Nephron progenitor cell (in vitro differentiated cells): Measurements from ENCODE around the gene GABRG3.

Source experiments
- DNase-seq: peaks from one replicate; pipeline ENCODE4 v3.0.0; 2021
- H3K27ac Mint-ChIP-seq: 2 replicates; pipeline ENCODE4 v1.8.0; 2021; ENCODE audit warnings: mild to moderate bottlenecking, moderate library complexity, mixed read lengths
- H3K27me3 Mint-ChIP-seq: 2 replicates; pipeline ENCODE4 v1.8.0; 2021; ENCODE audit warnings: mild to moderate bottlenecking, low read depth, mixed read lengths; ENCODE audit not compliant: poor library complexity
- H3K36me3 Mint-ChIP-seq: 2 replicates; pipeline ENCODE4 v1.8.0; 2021; ENCODE audit warnings: low read depth, mixed read lengths
- H3K4me1 Mint-ChIP-seq: 2 replicates; pipeline ENCODE4 v1.8.0; 2021; ENCODE audit warnings: mixed read lengths
- H3K4me3 Mint-ChIP-seq: 2 replicates; pipeline ENCODE4 v1.8.0; 2021; ENCODE audit warnings: mild to moderate bottlenecking, moderate library complexity, mixed read lengths
- H3K9me3 Mint-ChIP-seq: 2 replicates; pipeline ENCODE4 v1.8.0; 2021; ENCODE audit warnings: mild to moderate bottlenecking, moderate library complexity, mixed read lengths
- TF ChIP-seq, protein P1 (sequence below): fragments of 200-600 bp; sonication (generic); IDR thresholded peaks from 2 replicates; pipeline ENCODE4 v1.5.0; 2021; ENCODE audit warnings: antibody characterized with exemption

Gene GABRG3

DNA sequence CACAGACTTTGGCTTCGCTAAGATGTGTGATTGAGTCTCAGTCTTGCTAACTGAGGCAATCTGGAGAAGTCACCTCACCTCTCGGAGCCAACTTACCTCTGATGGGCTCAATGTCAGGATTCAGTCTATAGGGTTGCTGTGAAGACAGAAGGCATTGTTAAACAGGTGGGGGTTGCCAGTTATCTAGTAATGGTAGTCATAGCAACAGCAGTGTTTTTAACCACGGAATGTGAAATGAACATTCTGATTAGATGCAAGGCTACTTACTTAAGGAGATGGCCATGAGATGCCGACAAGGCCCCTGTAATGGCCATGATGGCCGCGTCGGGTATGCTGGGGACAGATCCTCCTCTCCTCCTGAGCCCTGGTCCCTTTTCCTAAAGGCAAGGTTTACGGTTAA lies 243.1 kb downstream of the GABRG3 start:
- Mint-ChIP-seq H3K36me3 (no peaks in the 10 kb centered on the region), H3K4me1 (no peaks in the 10 kb centered on the region), H3K27me3 (peaks cover 9% of the 10 kb centered on the region), H3K27ac (no peak overlapping the region), H3K9me3 (peaks cover 6% of the 10 kb centered on the region), H3K4me3 (no peak overlapping the region)
- TF ChIP-seq, protein P1, sequence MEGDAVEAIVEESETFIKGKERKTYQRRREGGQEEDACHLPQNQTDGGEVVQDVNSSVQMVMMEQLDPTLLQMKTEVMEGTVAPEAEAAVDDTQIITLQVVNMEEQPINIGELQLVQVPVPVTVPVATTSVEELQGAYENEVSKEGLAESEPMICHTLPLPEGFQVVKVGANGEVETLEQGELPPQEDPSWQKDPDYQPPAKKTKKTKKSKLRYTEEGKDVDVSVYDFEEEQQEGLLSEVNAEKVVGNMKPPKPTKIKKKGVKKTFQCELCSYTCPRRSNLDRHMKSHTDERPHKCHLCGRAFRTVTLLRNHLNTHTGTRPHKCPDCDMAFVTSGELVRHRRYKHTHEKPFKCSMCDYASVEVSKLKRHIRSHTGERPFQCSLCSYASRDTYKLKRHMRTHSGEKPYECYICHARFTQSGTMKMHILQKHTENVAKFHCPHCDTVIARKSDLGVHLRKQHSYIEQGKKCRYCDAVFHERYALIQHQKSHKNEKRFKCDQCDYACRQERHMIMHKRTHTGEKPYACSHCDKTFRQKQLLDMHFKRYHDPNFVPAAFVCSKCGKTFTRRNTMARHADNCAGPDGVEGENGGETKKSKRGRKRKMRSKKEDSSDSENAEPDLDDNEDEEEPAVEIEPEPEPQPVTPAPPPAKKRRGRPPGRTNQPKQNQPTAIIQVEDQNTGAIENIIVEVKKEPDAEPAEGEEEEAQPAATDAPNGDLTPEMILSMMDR, result no peak
- DNase-seq, result no peak

DNA sequence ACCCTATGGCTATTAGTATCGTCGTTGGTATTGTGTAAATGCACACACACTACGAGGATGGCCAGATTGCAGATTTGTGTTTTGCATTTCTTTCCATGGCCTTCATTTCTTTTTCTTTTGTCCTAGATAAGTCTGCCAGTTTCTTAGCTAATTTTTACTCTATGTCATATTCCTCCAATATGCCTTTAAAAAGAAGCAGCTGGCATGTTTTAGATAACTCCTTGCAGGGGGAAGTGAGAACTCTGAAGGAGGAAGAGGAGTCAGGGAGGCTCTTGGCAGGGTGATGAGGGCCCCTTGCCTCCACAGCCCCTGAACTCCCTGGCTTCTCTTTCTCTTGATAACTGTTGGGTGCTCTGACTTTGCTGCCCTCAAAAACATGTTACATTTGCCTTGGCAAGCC lies 244.0 kb downstream of the GABRG3 start:
- H3K36me3 Mint-ChIP-seq, result no peaks in the 10 kb centered on the region
- TF ChIP-seq, protein P1, result no peak
- no peaks in the 10 kb centered on the region for H3K4me1 Mint-ChIP-seq
- H3K4me3 Mint-ChIP-seq, result no peak overlapping the region
- H3K27ac Mint-ChIP-seq, result no peak overlapping the region
- peaks cover 6% of the 10 kb centered on the region for H3K9me3 Mint-ChIP-seq
- DNase-seq, result no peak
- peaks cover 8% of the 10 kb centered on the region for H3K27me3 Mint-ChIP-seq

DNA sequence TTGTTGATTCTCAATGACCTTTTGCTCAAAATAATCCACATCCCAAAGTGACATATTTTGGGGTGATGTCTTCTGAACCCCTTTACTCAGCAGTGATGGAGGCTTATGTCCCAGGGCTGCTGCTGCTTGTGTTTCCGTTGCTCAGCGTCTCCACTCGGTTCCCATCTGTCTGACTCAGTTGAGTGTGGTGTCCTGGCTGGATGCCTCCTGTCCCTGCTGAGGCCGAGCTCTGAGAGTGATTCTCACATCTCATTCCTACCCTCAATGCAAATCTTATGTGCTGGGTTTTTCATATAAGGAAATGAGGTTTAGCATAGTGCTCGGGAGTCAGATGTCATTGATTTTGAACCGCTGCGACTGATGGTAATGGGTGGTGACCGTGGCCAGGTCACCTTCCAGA lies 247.4 kb downstream of the GABRG3 start:
- Mint-ChIP-seq H3K36me3 (no peaks in the 10 kb centered on the region), H3K4me3 (no peak overlapping the region), H3K27ac (no peak overlapping the region), H3K4me1 (no peaks in the 10 kb centered on the region), H3K9me3 (no peaks in the 10 kb centered on the region), H3K27me3 (peaks cover 4% of the 10 kb centered on the region)
- TF ChIP-seq, protein P1, result no peak
- DNase-seq, result no peak

DNA sequence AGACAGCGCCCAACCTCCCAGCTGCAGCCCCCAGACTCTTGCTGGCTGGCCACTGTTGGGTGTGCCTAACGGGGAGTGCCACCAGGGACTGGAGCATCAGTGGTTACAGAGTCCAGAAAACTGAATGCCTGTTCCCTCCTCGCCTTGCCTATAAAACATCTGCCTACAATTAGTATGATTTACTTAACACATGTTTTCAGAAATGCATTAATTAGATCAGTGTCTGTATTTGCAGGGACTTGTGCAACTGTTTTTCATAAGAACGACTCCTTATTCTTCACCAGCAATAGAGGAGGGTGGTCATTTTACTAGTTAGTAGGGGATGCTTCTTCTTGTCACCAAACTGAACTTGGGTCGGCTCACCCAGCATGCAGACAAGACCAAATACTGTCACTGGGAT lies 248.7 kb downstream of the GABRG3 start:
- Mint-ChIP-seq H3K9me3 (no peaks in the 10 kb centered on the region), H3K4me3 (no peak overlapping the region), H3K4me1 (no peaks in the 10 kb centered on the region), H3K27me3 (peaks cover 8% of the 10 kb centered on the region), H3K36me3 (no peaks in the 10 kb centered on the region), H3K27ac (no peak overlapping the region)
- TF ChIP-seq, protein P1, result no peak
- DNase-seq, result no peak

DNA sequence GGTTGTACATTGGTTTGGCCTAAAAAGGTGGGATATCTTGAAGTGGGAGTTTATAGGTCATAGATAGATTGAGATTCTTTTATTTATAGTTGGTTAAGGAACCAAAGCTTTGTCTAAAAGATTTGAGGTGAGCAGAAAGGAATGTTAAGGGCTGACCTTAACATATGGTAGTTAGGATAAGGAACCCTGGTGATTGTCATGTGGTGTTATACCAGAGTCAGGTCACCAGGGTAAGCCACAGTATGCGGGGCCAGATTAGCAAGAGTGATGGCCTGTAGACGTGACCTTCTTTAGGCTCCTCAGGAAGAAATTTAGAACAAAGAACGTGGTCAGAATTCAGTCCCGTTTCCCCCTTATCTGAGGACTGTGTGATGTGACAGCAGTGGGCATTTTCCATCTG lies 249.2 kb downstream of the GABRG3 start:
- no peak for DNase-seq
- Mint-ChIP-seq H3K27ac (no peak overlapping the region), H3K9me3 (no peaks in the 10 kb centered on the region), H3K4me1 (no peaks in the 10 kb centered on the region), H3K36me3 (no peaks in the 10 kb centered on the region), H3K4me3 (no peak overlapping the region), H3K27me3 (peaks cover 8% of the 10 kb centered on the region)
- TF ChIP-seq, protein P1, result no peak

DNA sequence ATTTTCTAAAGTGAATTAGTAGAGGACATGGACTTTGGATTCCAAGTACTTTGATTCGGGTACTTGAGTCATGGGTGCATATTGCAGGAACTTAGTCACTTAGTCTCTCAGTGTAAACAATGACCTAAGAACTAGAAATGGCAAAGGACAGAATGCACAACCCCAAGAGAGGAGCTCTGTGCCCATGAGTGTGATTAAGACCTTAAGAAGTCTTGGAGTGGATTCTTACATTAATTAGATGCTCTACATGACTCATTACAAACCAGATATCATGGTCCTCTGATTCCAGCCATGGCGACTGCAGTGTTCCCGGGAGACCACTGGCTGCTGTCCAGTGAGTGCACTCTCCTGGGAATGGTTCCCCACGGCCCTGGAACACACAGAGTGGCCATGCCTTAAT lies 251.5 kb downstream of the GABRG3 start:
- TF ChIP-seq, protein P1, result no peak
- Mint-ChIP-seq H3K4me1 (no peaks in the 10 kb centered on the region), H3K27me3 (peaks cover 8% of the 10 kb centered on the region), H3K9me3 (no peaks in the 10 kb centered on the region), H3K27ac (no peak overlapping the region), H3K4me3 (no peak overlapping the region), H3K36me3 (no peaks in the 10 kb centered on the region)
- no peak for DNase-seq
